ENCODE results near the gene KIRREL3. TPM values are rescaled to one million over a fixed set of nuclear protein-coding genes. Genes with fewer than 3 reads are reported as not detected.

Gene KIRREL3
- total RNA-seq, 4 donors from 2014 or later: 0.82 to 15.7 (median 1.4) TPM; not detected in 1

DNA sequence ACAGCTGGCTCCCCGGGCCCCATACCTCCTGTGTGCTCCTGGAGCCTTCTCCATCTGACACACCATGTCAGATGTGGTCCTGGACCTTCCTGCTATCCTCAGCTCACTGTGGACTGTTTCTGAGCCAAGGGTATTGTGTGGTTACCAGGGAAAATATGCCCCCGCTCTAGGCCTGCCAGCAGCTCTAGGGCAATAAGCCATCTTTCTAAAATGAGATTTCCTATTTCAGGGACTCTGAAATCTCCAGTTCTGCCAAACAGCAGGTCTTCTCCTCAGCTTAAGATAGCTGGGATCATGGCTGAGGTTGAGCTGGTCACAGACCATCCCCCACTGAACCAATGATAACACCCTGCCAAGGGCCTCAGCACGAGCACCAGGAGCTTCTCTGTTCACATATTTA is 417.5 kb downstream of the KIRREL3 start:
- intact Hi-C loops (cut with DNase I; ENCODE audit: low total_unique reads): no loop called here
- Histone ChIP-seq H3K4me1 (peaks cover 0 to 11% (median 4%) of the 10 kb centered on the region in 4 donors), H3K36me3 (no peaks in the 10 kb centered on the region), H3K27me3 (peaks cover 16% of the 10 kb centered on the region), H3K9me3 (no peaks in the 10 kb centered on the region), H3K4me3 (no peak overlapping the region), H3K27ac (no peak overlapping the region)
- no peak for DNase-seq
- WGBS, 2 donors (ENCODE audit: low coverage in 1 of 2): 82% methylated on average over 3 of the region's 3 CpGs; no CpG with 5 or more reads in 1 of the 2 donors
- TF ChIP-seq EP300 (IDR thresholded peaks at IDR 0.05; ENCODE audit: low read depth): no peak
- TF ChIP-seq, protein P1, sequence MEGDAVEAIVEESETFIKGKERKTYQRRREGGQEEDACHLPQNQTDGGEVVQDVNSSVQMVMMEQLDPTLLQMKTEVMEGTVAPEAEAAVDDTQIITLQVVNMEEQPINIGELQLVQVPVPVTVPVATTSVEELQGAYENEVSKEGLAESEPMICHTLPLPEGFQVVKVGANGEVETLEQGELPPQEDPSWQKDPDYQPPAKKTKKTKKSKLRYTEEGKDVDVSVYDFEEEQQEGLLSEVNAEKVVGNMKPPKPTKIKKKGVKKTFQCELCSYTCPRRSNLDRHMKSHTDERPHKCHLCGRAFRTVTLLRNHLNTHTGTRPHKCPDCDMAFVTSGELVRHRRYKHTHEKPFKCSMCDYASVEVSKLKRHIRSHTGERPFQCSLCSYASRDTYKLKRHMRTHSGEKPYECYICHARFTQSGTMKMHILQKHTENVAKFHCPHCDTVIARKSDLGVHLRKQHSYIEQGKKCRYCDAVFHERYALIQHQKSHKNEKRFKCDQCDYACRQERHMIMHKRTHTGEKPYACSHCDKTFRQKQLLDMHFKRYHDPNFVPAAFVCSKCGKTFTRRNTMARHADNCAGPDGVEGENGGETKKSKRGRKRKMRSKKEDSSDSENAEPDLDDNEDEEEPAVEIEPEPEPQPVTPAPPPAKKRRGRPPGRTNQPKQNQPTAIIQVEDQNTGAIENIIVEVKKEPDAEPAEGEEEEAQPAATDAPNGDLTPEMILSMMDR (IDR thresholded peaks at IDR 0.05): no peak
- no peak for TF ChIP-seq POLR2AphosphoS5 (IDR thresholded peaks at IDR 0.05)
- TF ChIP-seq POLR2A (IDR thresholded peaks at IDR 0.05): no peak
- in situ Hi-C loops (cut with MboI; ENCODE audit: low pct_ligation_motif_present in 1 of 4, low pct_unique_long_range_greater_than_20kb in 1 of 4, low sequenced_read_pairs in 3 of 4): no loop called here

DNA sequence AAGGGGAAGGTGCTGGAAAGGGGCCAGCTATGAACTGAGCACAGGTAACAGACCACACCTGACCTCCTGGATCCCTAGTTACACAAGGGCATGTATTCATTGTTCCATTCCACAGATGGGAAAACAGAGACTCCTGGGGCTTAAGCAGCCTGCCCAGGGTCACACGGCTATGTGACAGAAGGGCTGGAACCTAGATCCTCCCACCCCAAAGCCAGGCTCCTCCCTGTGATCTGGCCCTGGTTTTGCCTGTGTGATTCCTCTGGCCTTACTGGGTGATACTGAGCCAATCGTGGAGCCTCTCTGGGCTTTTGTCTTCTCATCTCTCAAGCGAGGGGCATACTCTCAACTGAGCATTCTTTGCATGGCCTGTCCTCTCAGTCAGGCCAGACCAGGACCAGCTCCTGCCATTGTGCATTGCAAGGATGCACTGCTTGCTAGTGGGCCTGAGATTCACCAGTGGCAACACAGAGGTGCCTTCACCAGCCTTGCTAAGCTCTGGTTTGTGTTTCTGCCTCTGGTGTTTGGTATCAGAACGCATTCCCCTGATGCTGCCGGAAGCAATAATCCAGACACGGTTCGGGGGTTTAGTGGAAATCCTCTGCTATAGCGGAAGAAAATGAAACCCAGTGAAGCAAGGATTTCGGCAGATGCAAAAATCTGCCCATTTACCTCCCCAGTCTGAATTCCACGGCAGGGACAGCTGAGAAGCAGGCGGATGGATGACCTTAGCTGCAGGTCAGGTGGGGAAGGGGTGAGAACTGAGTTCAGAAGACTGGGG is 418.5 kb downstream of the KIRREL3 start:
- 67 to 73% methylated on average over 6 to 11 of the region's 11 CpGs for WGBS, 2 donors (ENCODE audit: low coverage in 1 of 2)
- no peaks in the 10 kb centered on the region for H3K36me3 ChIP-seq
- no peak for DNase-seq
- peaks cover 0 to 11% (median 4%) of the 10 kb centered on the region in 4 donors for H3K4me1 ChIP-seq
- H3K27me3 ChIP-seq: peaks cover 14% of the 10 kb centered on the region
- H3K4me3 ChIP-seq: no peak overlapping the region
- TF ChIP-seq, protein P1 (IDR thresholded peaks at IDR 0.05): no peak
- TF ChIP-seq POLR2A (IDR thresholded peaks at IDR 0.05) (no peak), POLR2AphosphoS5 (IDR thresholded peaks at IDR 0.05) (no peak), EP300 (IDR thresholded peaks at IDR 0.05; ENCODE audit: low read depth) (no peak)
- in situ Hi-C loops (cut with MboI; ENCODE audit: low pct_ligation_motif_present in 1 of 4, low pct_unique_long_range_greater_than_20kb in 1 of 4, low sequenced_read_pairs in 3 of 4): no loop called here
- no peak overlapping the region for H3K27ac ChIP-seq
- intact Hi-C loops (cut with DNase I; ENCODE audit: low total_unique reads): no loop called here
- H3K9me3 ChIP-seq: no peaks in the 10 kb centered on the region

DNA sequence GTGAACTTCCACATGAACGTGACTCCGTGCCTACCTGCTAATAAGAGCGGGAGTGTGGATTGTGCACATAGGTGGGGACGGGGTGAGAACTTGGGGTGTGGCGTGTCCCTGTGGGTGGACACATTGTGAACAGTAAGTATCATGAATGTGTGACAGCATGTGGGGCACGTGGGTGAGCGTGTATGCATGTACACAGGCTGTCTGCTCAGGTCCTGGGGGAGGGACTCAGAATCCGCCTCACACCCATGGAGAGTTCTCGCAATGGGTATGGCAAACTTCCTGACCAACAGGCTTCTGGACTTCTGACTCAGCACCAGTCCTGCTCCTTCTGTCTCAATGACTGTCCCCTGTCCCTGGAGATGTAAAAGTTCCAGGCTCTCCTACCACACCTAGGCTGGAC is 422.1 kb downstream of the KIRREL3 start:
- H3K9me3 ChIP-seq: no peaks in the 10 kb centered on the region
- H3K27ac ChIP-seq: no peak overlapping the region
- H3K36me3 ChIP-seq: no peaks in the 10 kb centered on the region
- TF ChIP-seq, protein P1 (IDR thresholded peaks at IDR 0.05): no peak
- TF ChIP-seq POLR2A (IDR thresholded peaks at IDR 0.05) (no peak), EP300 (IDR thresholded peaks at IDR 0.05; ENCODE audit: low read depth) (no peak), POLR2AphosphoS5 (IDR thresholded peaks at IDR 0.05) (no peak)
- 71% methylated on average over 9 of the region's 9 CpGs; no CpG with 5 or more reads in 1 of the 2 donors for WGBS, 2 donors (ENCODE audit: low coverage in 1 of 2)
- H3K4me3 ChIP-seq: no peak overlapping the region
- in situ Hi-C loops (cut with MboI; ENCODE audit: low pct_ligation_motif_present in 1 of 4, low pct_unique_long_range_greater_than_20kb in 1 of 4, low sequenced_read_pairs in 3 of 4) (no loop called here), intact Hi-C loops (cut with DNase I; ENCODE audit: low total_unique reads) (no loop called here)
- H3K4me1 ChIP-seq: no peaks in the 10 kb centered on the region
- no peak for DNase-seq
- H3K27me3 ChIP-seq: no peaks in the 10 kb centered on the region

DNA sequence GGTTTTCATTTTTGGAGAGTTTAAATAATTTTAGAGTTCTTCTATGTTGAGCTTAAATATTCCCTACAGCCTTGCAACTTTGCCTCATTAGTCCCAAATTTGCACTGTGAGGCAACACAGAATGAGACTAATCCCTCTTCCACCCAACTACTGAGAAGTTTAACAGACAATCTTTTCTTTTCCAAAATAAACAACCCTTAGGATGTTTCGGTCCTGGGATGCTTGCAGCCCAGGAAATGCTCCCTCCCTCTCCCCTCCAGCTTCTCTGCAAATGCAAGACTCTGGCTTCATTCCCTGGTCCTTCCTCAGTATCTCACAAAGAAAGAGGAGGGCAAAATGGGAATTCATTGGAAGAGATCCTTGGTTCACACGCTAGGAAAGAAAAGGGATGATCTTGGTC is 422.5 kb downstream of the KIRREL3 start:
- intact Hi-C loops (cut with DNase I; ENCODE audit: low total_unique reads): no loop called here
- in situ Hi-C loops (cut with MboI; ENCODE audit: low pct_ligation_motif_present in 1 of 4, low pct_unique_long_range_greater_than_20kb in 1 of 4, low sequenced_read_pairs in 3 of 4): no loop called here
- Histone ChIP-seq H3K27me3 (no peaks in the 10 kb centered on the region), H3K9me3 (no peaks in the 10 kb centered on the region), H3K36me3 (no peaks in the 10 kb centered on the region), H3K4me1 (no peaks in the 10 kb centered on the region), H3K27ac (no peak overlapping the region), H3K4me3 (no peak overlapping the region)
- TF ChIP-seq POLR2A (IDR thresholded peaks at IDR 0.05) (no peak), EP300 (IDR thresholded peaks at IDR 0.05; ENCODE audit: low read depth) (no peak), POLR2AphosphoS5 (IDR thresholded peaks at IDR 0.05) (no peak)
- TF ChIP-seq, protein P1 (IDR thresholded peaks at IDR 0.05): no peak
- no peak for DNase-seq
- WGBS, 2 donors (ENCODE audit: low coverage in 1 of 2): 57% methylated on average over 2 of the region's 2 CpGs; no CpG with 5 or more reads in 1 of the 2 donors
